GM23338 (cell line): Measurements from ENCODE around the gene SERPINB6.

Experiments used
- CTCF ChIP-seq, 2 experiments: fragments of 200-600 bp in 1 of 2; sonication (generic) in 1 of 2; conservative IDR thresholded peaks; 2 replicates each; pipeline versions ENCODE4 v1.5.1 to v1.6.1; 2016 to 2017; ENCODE audit warnings: antibody characterized with exemption in 2 of 2, low read depth in 2 of 2, mild to moderate bottlenecking in 2 of 2, moderate library complexity in 1 of 2
- EZH2 ChIP-seq: fragments of 200-600 bp; sonication (generic); IDR thresholded peaks from one replicate; pipeline ENCODE4 v1.8.0; 2017; ENCODE audit warnings: antibody characterized with exemption, mild to moderate bottlenecking, low read depth; ENCODE audit not compliant: unreplicated experiment

DNA sequence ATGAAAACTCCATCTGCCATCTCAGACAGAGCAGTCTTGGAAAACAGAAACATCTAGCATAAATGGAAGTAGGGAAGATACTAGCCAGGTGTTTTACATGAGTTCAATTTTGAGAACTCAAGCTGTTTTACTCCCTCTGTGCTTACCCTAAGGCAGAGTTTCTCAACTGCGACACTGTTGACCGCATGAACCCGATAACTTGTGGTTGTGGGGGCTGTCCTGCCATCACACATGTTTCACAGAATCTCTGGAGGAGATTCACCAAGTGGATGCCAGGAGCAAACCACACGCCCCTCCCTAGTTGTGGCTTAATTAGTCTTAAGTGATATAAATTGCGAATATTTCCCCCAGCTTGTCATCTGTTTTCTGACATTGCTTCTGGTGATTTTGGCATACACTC is 2.3 kb upstream of the SERPINB6 start:
- TF ChIP-seq CTCF (conservative IDR thresholded peaks at IDR 0.05; ENCODE audit: low read depth in 2 of 2) (no peak), EZH2 (no peak)
